LNCaP clone FGC (cell line): ENCODE results near the gene GFOD2.
"Not testable (repeated sequence)": the region's sequence is repeated elsewhere in the genome, so short reads cannot be mapped to it uniquely, and the experiment has no call there.

Experiments
- DNase-seq: peaks from one replicate; pipeline ENCODE4 v3.0.0-alpha.2; 2011; ENCODE audit warnings: low read depth
- H3K4me3 ChIP-seq: 2 replicates; pipeline ENCODE4 v1.5.1; 2011; ENCODE audit warnings: mild to moderate bottlenecking, low read depth, low read length, control low read depth
- CTCF ChIP-seq: IDR thresholded peaks from 2 replicates; pipeline ENCODE4 v1.5.1; 2012; ENCODE audit warnings: mild to moderate bottlenecking; ENCODE audit not compliant: control insufficient read depth, insufficient read depth; ENCODE audit errors: extremely low read depth

GFOD2 gene

GRCh38 chr16:67694611-67695010 lies 24.5 kb downstream of the GFOD2 start:
- no peak overlapping the region for H3K4me3 ChIP-seq
- no peak for TF ChIP-seq CTCF
- no peak for DNase-seq

GRCh38 chr16:67693517-67694285 lies 25.4 kb downstream of the GFOD2 start:
- H3K4me3 ChIP-seq, DNase-seq: not testable (repeated sequence)

GRCh38 chr16:67685388-67686112 lies 33.6 kb downstream of the GFOD2 start:
- DNase-seq = no peak
- no peak overlapping the region for H3K4me3 ChIP-seq
- TF ChIP-seq CTCF = no peak

DNA sequence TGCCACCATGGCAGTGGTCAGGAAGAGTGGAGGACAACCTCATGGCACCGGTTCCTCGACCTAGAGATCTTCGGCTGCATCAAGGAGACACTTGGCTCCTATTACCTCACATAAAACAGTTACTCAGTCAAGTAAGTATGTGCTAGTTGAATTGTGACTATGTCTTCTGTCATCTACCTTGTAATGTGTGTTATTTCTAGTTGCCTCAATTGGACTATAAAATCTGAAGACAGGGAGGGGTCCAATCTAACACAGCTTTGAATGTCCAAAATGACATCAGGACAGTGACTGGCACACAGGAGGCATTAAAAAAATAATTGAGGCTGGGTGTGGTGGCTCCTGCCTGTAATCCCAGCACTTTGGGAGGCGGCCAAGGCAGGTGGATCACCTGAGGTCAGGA lies 35.3 kb downstream of the GFOD2 start:
- H3K4me3 ChIP-seq = no peak overlapping the region
- no peak for TF ChIP-seq CTCF
- no peak for DNase-seq

GRCh38 chr16:67679935-67680897 lies 38.9 kb downstream of the GFOD2 start:
- TF ChIP-seq CTCF = no peak
- no peak for DNase-seq

DNA sequence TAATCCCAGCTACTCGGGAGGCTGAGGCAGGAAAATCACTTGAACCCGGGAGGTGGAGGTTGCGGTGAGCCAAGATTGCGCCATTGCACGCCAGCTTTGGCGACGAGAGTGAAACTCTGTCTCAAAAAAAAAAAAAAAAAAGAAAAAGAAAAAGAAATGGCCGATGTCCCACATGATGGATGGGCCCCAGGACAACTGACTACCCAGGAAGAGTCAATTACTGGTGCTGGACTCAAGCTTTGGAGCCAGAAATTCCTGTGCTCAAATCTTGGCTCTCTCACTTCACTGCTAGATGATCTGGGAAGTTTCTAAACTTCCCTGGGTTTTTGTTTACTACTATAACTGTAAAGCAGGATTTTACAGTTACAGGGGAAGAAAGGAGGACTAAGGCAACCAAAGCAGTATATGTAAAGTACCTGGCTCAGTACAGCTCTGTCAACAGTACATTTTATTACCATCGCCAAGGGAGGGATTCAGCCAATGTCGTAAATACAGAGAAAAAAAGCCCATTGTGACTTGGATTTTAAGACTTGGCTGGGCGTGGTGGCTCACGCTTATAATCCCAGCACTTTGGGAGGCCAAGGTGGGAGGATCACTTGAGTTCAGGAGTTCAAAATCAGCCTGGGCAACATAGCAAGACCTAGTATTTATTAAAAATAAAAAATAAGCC lies 40.6 kb downstream of the GFOD2 start:
- DNase-seq = peak; percentile 96
- TF ChIP-seq CTCF = no peak

More at GRCh38 chr16:67679935-67680897, 38.9 kb downstream of the GFOD2 start:
- H3K4me3 ChIP-seq = no peak overlapping the region

DNA sequence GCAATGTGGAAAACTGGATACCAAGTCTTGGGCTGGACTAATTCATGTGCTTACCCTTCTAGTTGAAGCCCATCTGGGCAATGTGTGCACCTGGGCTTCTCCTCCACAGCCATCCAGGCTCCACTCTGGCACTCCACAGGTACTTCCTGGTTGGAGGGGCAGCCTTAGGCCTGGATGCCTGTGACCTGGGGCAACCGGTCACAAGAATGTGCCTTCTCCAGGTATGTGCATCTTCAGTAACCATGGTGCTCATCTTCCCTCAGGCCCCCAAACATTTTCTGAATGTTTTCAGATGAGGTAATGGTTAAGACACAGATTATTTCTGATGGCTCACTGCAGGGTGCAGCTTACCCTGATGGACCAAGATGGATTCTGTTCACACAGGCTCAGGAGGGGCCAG lies 41.4 kb downstream of the GFOD2 start:
- no peak for TF ChIP-seq CTCF
- DNase-seq = no peak
- no peak overlapping the region for H3K4me3 ChIP-seq

More for the DNA sequence above, 40.6 kb downstream of the GFOD2 start:
- H3K4me3 ChIP-seq = no peak overlapping the region
